GM18951 (cell line): Measurements from ENCODE around the gene EFR3B.
"Not testable (repeated sequence)": the region's sequence is repeated elsewhere in the genome, so short reads cannot be mapped to it uniquely, and the experiment has no call there.

Source experiments
- POLR2A ChIP-seq: IDR thresholded peaks from 4 replicates; pipeline ENCODE4 v1.6.1; 2011; ENCODE audit warnings: mild to moderate bottlenecking; ENCODE audit not compliant: insufficient read length, insufficient read depth; ENCODE audit errors: extremely low read depth
- in situ Hi-C: fragments of 300-500 bp; cut with MboI; formaldehyde crosslinking; loops from one replicate; pipeline ENCODE4 v1.12.0; 2022; ENCODE audit warnings: low sequenced_read_pairs, mixed read lengths, inconsistent platforms; ENCODE audit not compliant: unreplicated experiment

The EFR3B gene

DNA sequence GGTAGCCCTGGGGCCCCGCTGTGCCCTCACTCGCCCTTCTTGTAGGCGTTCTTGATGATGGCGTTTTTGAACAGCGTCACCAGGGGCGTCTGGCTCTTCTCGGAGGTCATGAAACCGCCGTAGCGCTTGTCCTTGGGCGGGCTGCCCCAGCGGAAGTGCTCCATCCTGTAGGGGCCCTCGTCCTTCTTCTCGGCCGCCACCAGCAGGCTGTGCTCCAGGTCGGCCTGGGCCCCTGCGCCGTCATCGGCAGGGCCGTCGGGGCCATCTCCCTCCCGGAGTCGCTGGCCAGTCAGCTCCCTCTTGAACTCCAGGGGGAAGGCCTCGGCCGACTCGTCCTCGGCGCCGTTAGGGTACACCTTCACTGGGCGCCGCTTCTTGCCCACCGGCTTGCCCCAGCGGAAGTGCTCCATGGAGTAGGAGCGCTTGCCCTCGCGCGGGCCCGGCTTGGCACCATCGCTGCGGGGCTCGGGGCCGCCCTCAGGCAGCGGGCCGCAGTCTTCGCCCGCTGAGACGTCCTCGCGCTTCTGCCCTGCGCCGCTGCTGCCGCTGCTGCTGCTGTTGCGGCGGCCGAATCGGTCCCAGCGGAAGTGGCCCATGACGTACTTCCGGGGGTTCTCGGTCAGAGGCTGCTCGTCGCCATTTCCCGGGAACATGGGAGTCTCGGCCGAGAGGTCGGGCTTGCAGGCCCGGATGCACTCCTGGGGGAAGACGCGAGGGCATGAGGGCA is 119.3 kb downstream of the EFR3B start:
- in situ Hi-C loops, result no loop called here
- peak; percentile 63 for TF ChIP-seq POLR2A

DNA sequence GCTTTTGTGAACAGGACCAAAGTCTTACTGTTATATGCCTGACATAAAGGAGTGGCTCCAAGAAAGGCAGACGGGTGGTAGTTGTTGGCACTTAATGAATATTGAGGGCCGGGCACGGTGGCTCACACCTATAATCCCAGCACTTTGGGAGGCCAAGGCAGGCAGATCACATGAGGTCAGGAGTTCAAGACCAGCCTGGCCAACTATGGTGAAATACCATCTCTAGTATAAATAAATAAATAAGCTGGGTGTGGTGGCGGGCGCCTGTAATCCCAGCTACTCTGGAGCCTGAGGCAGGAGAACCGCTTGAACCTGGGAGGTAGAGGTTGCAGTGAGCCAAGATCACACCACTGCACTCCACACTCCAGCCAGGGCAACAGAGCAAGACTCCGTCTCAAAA is 120.2 kb downstream of the EFR3B start:
- in situ Hi-C loops, result not testable (repeated sequence)

DNA sequence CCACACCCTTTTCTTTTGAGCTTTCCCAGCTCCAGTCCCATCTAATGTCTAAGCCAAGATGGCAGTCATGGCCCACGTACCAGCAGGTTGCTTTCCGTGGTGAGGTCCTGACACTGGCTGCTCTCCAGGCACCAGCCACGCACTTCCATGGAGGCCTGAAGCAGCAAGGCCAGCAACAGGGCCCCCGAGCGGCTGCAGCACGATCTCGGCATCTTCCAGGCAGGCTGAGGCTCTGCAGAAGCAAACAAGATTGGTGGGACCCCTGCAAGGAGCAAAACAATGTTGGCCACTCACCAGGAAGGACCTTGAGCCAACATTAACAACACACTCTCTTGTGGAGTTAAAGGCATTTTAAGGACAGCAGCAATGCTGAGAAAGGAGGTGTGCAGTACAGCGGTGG is 122.7 kb downstream of the EFR3B start:
- TF ChIP-seq POLR2A, result no peak
- in situ Hi-C loops, result no loop called here

DNA sequence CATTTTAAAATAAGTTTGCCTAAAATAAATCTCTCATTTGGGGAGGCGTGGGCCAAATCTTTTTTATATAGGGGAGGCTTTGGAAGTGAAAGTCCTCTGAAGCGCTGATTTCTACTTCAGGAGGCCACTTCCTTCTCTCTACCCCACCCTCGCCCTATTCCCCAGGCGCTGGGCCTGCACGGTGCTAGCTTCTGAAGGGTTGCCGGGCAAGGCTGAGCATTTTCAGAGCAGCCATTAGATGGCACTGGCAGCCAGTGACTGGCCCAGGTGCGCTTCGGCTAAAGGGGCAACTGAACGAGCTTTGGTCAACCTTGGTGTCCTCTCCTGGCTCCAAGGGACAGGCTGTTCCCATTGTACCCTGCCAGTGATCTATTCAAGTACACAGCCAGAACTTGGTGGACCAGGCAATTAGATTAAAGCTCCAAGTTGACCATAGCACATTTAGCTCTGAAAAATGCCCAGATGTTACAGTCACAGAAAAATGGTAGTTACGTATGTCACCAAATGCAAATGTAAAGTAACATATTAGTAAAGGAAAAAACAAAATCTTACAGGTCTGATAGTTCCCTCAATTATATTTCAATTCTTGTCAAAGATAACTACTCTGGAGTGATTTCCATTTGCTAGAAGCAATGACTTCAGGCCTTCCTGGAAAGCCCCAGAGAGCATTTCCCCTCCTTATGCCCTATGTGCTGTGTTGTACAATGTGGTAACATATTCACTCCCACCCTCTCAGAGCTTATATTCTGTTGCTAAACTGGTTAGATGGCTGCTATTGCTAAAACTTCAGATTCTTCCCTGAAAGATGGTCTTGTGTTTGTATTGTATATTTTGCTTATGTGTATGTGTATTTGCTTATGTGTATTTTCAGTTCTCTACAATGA is 124.4 kb downstream of the EFR3B start:
- in situ Hi-C loops, result no loop called here
- TF ChIP-seq POLR2A, result no peak

DNA sequence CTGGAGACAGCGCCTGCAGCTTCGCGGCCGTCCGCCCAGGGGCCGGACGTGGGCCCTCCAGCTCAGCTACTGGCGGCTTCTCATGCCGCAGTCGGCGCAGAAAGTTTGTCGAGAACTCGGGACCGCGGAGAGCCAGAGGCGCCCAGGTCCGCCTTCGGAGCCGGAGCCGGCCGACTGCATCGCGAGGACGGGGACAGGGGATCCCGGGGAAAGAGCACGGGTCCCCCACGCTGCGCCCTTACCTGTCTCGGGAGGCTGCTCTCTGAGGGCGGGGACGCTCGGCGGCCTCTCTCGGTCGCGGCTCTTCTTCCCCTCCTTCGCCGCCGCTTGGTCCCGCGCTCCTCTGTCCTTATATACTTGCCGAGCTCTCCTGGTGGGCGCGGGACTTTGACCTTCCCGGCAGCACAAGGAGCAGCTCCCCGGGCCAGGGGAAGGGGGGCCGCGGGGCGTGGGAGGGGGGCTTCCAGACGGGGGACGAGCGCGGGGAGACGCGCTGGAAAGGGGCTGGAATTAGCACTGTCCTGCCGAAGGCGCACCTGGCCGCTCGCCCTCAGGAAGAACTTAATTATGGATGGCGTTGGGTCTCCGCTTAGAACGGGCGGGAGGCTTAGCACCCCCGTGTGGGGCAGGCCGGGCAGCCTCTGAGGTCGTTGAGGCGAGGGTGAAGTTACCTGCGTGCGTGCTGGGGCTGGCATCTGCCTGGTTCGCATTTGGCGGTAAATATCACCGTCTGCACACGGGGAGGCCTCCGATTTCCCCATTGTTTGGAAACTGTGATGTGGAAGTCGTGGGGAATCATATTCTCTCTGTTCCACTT is 126.6 kb downstream of the EFR3B start, which contains the start of gene POMC:
POMC (minus strand) TSS at position 325 of the 817 bp plus-strand sequence. CDS start 3,808 bp downstream, outside the sequence.
- no peak for TF ChIP-seq POLR2A
- in situ Hi-C loops, result no loop called here

DNA sequence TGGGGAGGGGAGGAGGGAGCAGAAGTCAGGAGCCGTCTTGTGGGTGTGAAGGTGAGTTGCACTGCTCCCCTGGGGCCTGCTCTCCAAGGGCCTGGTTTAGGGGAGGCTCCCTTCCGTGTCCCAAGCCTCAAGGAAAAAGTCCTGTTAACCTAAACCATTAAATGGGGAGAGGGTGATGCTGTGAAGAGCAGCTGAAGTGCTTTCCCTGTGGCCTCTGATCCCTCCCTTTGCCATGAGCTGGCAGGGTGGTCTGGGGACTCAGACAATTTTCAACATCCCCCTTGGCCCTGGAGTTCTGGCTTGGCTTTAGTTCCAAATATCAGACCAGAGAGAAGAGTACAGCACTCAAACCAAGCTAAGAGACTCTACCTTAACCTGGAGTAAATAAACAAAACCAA is 127.2 kb downstream of the EFR3B start:
- in situ Hi-C loops, result no loop called here
- no peak for TF ChIP-seq POLR2A

DNA sequence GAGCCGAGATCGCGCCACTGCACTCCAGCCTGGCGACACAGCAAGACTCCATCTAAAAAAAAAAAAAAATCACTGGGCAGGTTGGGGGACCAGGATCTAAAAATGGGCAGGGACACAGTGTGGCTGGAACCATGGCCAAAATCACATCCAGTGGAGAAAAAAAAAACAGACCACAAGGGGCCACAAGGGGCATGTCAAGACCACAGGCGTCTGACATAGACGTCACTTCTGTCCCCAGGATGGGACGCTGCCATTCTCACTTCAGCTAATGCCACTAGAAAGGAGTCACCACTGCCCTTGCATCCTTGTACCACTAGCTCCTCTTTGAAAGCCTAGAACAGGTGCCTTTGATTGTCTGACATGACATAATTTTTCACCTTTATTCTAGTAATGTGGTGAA is 129.0 kb downstream of the EFR3B start:
- TF ChIP-seq POLR2A, result no peak
- in situ Hi-C loops, result no loop called here

DNA sequence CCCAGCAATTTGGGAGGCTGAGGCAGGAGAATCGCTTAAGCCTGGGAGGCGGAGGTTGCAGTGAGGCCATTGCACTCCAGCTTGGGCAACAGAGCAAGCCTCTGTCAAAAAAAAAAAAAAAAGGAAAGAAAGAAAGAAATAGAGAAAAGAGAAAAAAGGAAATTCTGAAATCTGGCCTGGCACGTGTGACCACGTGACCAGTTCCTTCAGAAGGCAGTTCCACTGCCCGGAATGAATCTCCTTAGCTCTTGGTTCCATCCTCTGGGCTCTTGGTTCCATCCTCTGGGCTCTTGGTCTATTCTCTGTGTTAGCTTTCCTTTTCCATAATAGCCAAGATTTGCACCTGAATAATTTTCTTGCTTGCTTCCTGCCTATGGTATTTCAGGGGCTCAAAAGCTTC is 131.8 kb downstream of the EFR3B start:
- in situ Hi-C loops, result no loop called here

DNA sequence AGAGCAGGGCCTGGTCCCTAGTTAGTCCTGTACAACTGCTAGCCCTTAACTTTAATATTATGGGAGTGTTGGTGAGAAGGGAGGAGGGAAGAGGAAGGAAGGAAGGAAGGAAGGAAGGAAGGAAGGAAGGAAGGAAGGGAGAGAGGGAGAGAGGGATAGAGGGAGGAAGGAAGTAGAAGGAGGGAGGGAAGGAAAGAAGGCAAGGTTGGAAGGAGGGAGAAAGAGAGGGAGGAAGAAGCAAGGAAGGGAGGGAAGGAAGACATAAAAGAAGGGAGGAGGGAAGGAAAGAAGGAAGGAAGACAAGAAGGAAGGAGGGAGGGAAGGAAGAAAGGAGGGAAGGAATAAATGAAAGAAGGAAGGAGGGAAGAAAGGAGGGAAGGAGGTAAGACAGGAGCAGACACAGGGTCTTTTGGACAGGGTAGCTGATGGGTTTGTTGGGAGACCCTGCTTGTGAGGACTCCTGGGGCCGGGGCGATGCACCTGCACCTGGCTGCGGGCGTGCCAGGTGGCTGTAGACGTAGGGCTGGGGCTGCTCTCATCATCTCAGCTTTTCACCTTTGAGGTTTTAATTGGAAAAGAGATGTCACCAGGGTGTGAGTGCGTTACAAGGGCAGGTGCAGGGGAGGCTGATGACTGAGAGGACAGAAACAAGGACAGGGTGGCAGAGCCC is 132.5 kb downstream of the EFR3B start:
- in situ Hi-C loops, result no loop called here
- no peak for TF ChIP-seq POLR2A

More for the DNA sequence above, 131.8 kb downstream of the EFR3B start:
- no peak for TF ChIP-seq POLR2A

DNA sequence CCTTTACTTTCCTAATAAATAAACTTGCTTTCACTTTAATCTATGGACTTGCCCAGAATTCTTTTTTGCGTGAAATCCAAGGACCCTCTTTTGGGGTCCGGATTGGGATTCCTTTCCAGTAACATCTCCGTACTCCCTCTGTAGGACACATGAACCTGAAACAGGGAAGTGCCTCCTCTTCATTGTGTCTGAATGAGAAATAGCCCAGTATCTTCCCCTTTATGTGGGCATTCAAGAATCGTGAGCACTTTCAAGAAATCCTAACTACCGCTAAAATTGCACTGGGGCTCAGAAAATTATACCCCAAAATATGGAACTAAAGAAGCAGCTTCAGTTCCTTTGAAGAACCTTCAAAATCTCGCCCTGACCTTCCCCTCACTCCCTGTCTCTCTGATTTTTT is 134.3 kb downstream of the EFR3B start:
- no peak for TF ChIP-seq POLR2A
- in situ Hi-C loops, result no loop called here

DNA sequence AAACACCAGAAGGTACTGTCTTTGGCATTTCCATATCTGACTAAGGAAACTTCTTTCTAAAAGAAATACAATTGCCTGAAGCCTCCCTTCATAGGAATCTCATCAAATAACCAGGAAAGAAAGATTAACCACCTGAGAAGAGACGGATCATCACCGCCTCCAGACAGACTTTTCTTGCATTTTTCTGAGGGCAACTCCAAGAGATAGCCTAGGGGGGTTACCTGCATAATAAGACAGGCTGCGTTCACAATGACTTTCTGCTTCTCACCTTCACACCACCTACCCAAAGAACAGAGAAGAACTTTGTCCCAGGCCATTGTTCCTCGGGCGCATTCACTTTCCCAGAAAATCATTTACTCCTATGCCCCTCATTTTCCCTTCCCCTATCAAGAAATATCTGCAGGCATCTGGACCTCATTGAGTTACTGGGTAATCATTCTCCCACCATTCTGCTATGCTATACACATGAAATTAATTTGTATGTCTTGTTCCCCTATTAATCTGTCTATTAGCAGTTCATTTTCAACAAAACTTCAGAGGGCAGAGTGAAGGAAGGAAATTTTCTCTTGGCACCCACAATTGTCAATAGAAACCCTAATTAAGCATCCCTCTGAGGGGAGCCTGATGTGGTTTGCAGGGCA is 134.8 kb downstream of the EFR3B start:
- in situ Hi-C loops, result no loop called here

DNA sequence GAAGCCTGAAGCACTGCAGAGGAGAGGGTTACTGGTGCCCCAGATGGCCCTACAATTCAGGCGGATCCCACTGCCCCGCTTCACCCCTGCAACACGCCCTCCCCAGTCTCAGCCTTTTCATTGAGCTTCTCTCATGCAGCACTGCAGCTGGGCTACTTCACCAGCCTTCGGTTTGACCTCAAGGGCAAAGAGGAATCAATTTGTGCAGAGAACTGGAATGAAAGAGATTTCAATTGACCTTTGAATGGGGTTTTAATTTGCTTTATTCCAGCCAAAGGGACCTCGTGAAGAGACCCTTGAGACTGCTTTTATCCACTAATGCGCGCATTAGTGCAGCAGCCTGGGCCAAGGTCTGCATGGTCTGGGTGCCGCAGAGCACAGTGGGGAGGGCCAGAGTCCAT is 135.3 kb downstream of the EFR3B start:
- in situ Hi-C loops, result no loop called here
- TF ChIP-seq POLR2A, result no peak

More for the DNA sequence above, 134.8 kb downstream of the EFR3B start:
- TF ChIP-seq POLR2A, result no peak
